HEK293 (cell line): Measurements from ENCODE around the gene ATXN2.

ENCODE experiments used
- CTCF ChIA-PET: fragments of 350-600 bp; formaldehyde crosslinking; extraction: SDS; loops from one replicate; lab custom pipeline; 2021; ENCODE audit warnings: antibody characterized with exemption; lab: Yijun Ruan, JAX
- POLR2A ChIA-PET: fragments of 300-600 bp; formaldehyde crosslinking; extraction: SDS; loops from one replicate; lab custom pipeline; 2020; ENCODE audit warnings: antibody characterized with exemption, inconsistent platforms; lab: Yijun Ruan, JAX
- H3K27ac ChIP-seq: fragments of 200-500 bp; sonication (Bioruptor generic); 2 replicates; pipeline ENCODE4 v1.5.1; 2014; ENCODE audit warnings: low read depth, low read length, control low read depth, inconsistent platforms; ENCODE audit errors: extremely low read depth
- H3K36me3 ChIP-seq, 2 experiments: fragments of 200-500 bp in 1 of 2; sonication (Bioruptor generic) in 1 of 2; 1 replicate in 1 of 2; 2 replicates in 1 of 2; pipeline ENCODE4 v1.5.1; 2014 to 2017; ENCODE audit warnings: inconsistent platforms in 2 of 2, low read length in 2 of 2; ENCODE audit not compliant: control insufficient read depth in 2 of 2, insufficient read depth in 1 of 2
- H3K4me1 ChIP-seq: fragments of 200-500 bp; sonication (Bioruptor generic); 2 replicates; pipeline ENCODE4 v1.5.1; 2014; ENCODE audit warnings: mild to moderate bottlenecking, low read length, inconsistent platforms; ENCODE audit not compliant: control insufficient read depth, insufficient read depth
- H3K4me3 ChIP-seq: 2 replicates; pipeline ENCODE4 v1.5.1; 2011; ENCODE audit warnings: low read depth, mild to moderate bottlenecking, control low read depth, low read length, moderate library complexity
- H3K9me3 ChIP-seq: fragments of 200-500 bp; sonication (Bioruptor generic); 2 replicates; pipeline ENCODE4 v1.5.1; 2014; ENCODE audit warnings: low read depth, low read length, inconsistent platforms; ENCODE audit not compliant: control insufficient read depth, insufficient read depth
- SCRT2 ChIP-seq: fragments of 450-650 bp; formaldehyde crosslinking; IDR thresholded peaks from 2 replicates; pipeline ENCODE4 v1.5.1; 2016; ENCODE audit warnings: missing biosample characterization, missing genetic modification characterization
- ZBTB7A ChIP-seq: fragments of 450-650 bp; formaldehyde crosslinking; IDR thresholded peaks from 2 replicates; pipeline ENCODE4 v1.5.1; 2016; ENCODE audit warnings: low read depth, missing biosample characterization, missing genetic modification characterization
- ZFP3 ChIP-seq: fragments of 450-650 bp; formaldehyde crosslinking; IDR thresholded peaks from 2 replicates; pipeline ENCODE4 v1.5.1; 2016; ENCODE audit warnings: low read depth, missing biosample characterization, missing genetic modification characterization
- ZIC2 ChIP-seq: fragments of 450-650 bp; formaldehyde crosslinking; IDR thresholded peaks from 2 replicates; pipeline ENCODE4 v1.5.1; 2016; ENCODE audit warnings: missing biosample characterization, missing genetic modification characterization
- ZNF16 ChIP-seq: fragments of 450-650 bp; formaldehyde crosslinking; IDR thresholded peaks from 2 replicates; pipeline ENCODE4 v1.5.1; 2016; ENCODE audit warnings: low read depth, missing biosample characterization, missing genetic modification characterization
- ZNF2 ChIP-seq: fragments of 450-650 bp; formaldehyde crosslinking; IDR thresholded peaks from 2 replicates; pipeline ENCODE4 v1.5.1; 2016; ENCODE audit warnings: missing biosample characterization, missing genetic modification characterization
- ZNF221 ChIP-seq: fragments of 450-650 bp; formaldehyde crosslinking; IDR thresholded peaks from 2 replicates; pipeline ENCODE4 v1.5.1; 2017; ENCODE audit warnings: missing biosample characterization, missing genetic modification characterization, borderline replicate concordance
- ZNF266 ChIP-seq: fragments of 450-650 bp; formaldehyde crosslinking; IDR thresholded peaks from 2 replicates; pipeline ENCODE4 v1.5.1; 2016; ENCODE audit warnings: missing biosample characterization, missing genetic modification characterization, low read depth
- ZNF324 ChIP-seq: fragments of 450-650 bp; formaldehyde crosslinking; IDR thresholded peaks from 2 replicates; pipeline ENCODE4 v1.5.1; 2016; ENCODE audit warnings: missing biosample characterization, missing genetic modification characterization
- ZNF354C ChIP-seq: fragments of 450-650 bp; formaldehyde crosslinking; IDR thresholded peaks from 2 replicates; pipeline ENCODE4 v1.5.1; 2016; ENCODE audit warnings: missing biosample characterization, missing genetic modification characterization, low read depth, borderline replicate concordance
- ZNF610 ChIP-seq: fragments of 450-650 bp; formaldehyde crosslinking; IDR thresholded peaks from 2 replicates; pipeline ENCODE4 v1.5.1; 2016; ENCODE audit warnings: missing biosample characterization, missing genetic modification characterization, borderline replicate concordance
- ZNF626 ChIP-seq: fragments of 450-650 bp; sonication (Bioruptor Pico); formaldehyde crosslinking; IDR thresholded peaks from 2 replicates; pipeline ENCODE4 v1.5.1; 2018; ENCODE audit warnings: missing biosample characterization, missing genetic modification characterization, inconsistent platforms
- ZNF654 ChIP-seq: fragments of 450-650 bp; formaldehyde crosslinking; IDR thresholded peaks from 2 replicates; pipeline ENCODE4 v1.5.1; 2016; ENCODE audit warnings: low read depth, missing biosample characterization, missing genetic modification characterization
- ZNF660 ChIP-seq: fragments of 450-650 bp; IDR thresholded peaks from 2 replicates; pipeline ENCODE4 v1.5.1; 2018; ENCODE audit warnings: missing biosample characterization, mild to moderate bottlenecking, missing genetic modification characterization
- ZNF670 ChIP-seq: fragments of 450-650 bp; formaldehyde crosslinking; IDR thresholded peaks from 2 replicates; pipeline ENCODE4 v1.5.1; 2016; ENCODE audit warnings: missing biosample characterization, missing genetic modification characterization, low read depth
- ZNF76 ChIP-seq: fragments of 450-650 bp; formaldehyde crosslinking; IDR thresholded peaks from 2 replicates; pipeline ENCODE4; 2016; ENCODE audit warnings: low read depth, missing biosample characterization, missing genetic modification characterization, borderline replicate concordance
- TF ChIP-seq, protein P1 (sequence below): fragments of 450-650 bp; formaldehyde crosslinking; IDR thresholded peaks from 2 replicates; pipeline ENCODE4 v1.5.1; 2016; ENCODE audit warnings: missing biosample characterization, missing genetic modification characterization, low read depth
- TF ChIP-seq, protein P2 (sequence below): fragments of 450-650 bp; formaldehyde crosslinking; IDR thresholded peaks from 2 replicates; pipeline ENCODE4 v1.5.1; 2016; ENCODE audit warnings: missing biosample characterization, missing genetic modification characterization, borderline replicate concordance
- TF ChIP-seq, protein P3 (sequence below): fragments of 450-650 bp; formaldehyde crosslinking; IDR thresholded peaks from 2 replicates; pipeline ENCODE4 v1.5.1; 2016; ENCODE audit warnings: missing biosample characterization, missing genetic modification characterization
- TF ChIP-seq, protein P4 (sequence below): sonication (generic); formaldehyde crosslinking; IDR thresholded peaks from 2 replicates; pipeline ENCODE4 v1.8.1; 2022; ENCODE audit warnings: mild to moderate bottlenecking, moderate library complexity, missing genetic modification reagents
- TF ChIP-seq, protein P5 (sequence below): fragments of 450-650 bp; IDR thresholded peaks from 2 replicates; pipeline ENCODE4 v1.5.1; 2018; ENCODE audit warnings: missing biosample characterization, missing genetic modification characterization

Gene ATXN2

DNA sequence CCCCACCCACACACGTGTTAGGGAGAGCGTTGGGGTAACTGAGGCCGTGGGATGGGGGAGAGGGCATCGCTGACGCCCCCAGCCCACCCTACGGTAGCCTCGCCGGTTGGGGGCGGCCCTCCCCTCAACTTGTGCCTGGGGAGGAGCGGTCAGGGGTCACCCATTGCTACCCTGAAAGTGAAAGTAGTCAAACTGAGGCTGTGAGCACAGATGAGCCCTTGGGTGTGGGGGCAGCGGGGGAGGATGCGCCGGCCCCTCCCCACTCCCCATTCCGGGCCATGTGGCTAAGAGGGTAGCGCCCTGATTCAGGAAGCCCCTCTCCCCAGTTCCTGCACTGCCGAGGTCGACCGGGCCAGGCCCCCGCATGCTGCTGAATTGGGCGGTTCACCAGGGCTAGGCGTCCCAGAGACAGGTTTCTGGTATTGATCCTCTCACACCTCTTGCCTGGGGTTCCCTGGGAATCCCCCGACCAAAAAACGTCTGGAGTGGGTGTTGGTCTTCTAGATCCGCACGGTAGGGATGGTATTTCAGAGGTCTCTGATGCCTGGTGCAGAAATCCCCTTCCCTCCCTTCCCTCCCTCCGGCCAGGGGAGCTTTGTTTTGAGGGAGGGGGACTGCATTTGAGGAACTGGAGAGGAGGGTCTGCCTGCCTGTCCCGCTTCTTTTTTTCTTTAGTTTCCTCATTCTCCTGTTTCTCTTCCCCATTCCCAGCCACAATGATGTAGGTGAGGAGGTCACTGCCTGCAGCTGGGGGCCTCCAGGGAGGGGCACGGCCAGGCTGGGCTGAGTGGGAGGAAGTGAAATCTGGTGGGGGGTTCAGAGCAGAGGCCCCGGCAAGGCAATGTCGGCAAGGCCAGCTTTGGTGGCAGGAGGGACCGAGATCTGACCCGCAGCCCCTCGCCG is 192.4 kb downstream of the ATXN2 start (continued):
- TF ChIP-seq ZIC2 (tag by site-specific recombination) (0 out of 2 replicates have a peak, but pooled peaks have one; percentile 13), ZNF660 (tag by site-specific recombination) (no peak), ZNF76 (tag by site-specific recombination) (no peak), ZNF2 (tag by site-specific recombination) (no peak), ZBTB7A (tag by site-specific recombination) (0 out of 2 replicates have a peak, but pooled peaks have one; percentile 54), ZNF670 (tag by site-specific recombination) (no peak), ZNF324 (tag by site-specific recombination) (no peak), ZNF354C (no peak), ZFP3 (tag by site-specific recombination) (no peak)
- TF ChIP-seq, protein P1, sequence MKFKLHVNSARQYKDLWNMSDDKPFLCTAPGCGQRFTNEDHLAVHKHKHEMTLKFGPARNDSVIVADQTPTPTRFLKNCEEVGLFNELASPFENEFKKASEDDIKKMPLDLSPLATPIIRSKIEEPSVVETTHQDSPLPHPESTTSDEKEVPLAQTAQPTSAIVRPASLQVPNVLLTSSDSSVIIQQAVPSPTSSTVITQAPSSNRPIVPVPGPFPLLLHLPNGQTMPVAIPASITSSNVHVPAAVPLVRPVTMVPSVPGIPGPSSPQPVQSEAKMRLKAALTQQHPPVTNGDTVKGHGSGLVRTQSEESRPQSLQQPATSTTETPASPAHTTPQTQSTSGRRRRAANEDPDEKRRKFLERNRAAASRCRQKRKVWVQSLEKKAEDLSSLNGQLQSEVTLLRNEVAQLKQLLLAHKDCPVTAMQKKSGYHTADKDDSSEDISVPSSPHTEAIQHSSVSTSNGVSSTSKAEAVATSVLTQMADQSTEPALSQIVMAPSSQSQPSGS, result no peak
- TF ChIP-seq, protein P2, sequence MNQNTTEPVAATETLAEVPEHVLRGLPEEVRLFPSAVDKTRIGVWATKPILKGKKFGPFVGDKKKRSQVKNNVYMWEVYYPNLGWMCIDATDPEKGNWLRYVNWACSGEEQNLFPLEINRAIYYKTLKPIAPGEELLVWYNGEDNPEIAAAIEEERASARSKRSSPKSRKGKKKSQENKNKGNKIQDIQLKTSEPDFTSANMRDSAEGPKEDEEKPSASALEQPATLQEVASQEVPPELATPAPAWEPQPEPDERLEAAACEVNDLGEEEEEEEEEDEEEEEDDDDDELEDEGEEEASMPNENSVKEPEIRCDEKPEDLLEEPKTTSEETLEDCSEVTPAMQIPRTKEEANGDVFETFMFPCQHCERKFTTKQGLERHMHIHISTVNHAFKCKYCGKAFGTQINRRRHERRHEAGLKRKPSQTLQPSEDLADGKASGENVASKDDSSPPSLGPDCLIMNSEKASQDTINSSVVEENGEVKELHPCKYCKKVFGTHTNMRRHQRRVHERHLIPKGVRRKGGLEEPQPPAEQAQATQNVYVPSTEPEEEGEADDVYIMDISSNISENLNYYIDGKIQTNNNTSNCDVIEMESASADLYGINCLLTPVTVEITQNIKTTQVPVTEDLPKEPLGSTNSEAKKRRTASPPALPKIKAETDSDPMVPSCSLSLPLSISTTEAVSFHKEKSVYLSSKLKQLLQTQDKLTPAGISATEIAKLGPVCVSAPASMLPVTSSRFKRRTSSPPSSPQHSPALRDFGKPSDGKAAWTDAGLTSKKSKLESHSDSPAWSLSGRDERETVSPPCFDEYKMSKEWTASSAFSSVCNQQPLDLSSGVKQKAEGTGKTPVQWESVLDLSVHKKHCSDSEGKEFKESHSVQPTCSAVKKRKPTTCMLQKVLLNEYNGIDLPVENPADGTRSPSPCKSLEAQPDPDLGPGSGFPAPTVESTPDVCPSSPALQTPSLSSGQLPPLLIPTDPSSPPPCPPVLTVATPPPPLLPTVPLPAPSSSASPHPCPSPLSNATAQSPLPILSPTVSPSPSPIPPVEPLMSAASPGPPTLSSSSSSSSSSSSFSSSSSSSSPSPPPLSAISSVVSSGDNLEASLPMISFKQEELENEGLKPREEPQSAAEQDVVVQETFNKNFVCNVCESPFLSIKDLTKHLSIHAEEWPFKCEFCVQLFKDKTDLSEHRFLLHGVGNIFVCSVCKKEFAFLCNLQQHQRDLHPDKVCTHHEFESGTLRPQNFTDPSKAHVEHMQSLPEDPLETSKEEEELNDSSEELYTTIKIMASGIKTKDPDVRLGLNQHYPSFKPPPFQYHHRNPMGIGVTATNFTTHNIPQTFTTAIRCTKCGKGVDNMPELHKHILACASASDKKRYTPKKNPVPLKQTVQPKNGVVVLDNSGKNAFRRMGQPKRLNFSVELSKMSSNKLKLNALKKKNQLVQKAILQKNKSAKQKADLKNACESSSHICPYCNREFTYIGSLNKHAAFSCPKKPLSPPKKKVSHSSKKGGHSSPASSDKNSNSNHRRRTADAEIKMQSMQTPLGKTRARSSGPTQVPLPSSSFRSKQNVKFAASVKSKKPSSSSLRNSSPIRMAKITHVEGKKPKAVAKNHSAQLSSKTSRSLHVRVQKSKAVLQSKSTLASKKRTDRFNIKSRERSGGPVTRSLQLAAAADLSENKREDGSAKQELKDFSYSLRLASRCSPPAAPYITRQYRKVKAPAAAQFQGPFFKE (tag by site-specific recombination), result no peak
- TF ChIP-seq, protein P3, sequence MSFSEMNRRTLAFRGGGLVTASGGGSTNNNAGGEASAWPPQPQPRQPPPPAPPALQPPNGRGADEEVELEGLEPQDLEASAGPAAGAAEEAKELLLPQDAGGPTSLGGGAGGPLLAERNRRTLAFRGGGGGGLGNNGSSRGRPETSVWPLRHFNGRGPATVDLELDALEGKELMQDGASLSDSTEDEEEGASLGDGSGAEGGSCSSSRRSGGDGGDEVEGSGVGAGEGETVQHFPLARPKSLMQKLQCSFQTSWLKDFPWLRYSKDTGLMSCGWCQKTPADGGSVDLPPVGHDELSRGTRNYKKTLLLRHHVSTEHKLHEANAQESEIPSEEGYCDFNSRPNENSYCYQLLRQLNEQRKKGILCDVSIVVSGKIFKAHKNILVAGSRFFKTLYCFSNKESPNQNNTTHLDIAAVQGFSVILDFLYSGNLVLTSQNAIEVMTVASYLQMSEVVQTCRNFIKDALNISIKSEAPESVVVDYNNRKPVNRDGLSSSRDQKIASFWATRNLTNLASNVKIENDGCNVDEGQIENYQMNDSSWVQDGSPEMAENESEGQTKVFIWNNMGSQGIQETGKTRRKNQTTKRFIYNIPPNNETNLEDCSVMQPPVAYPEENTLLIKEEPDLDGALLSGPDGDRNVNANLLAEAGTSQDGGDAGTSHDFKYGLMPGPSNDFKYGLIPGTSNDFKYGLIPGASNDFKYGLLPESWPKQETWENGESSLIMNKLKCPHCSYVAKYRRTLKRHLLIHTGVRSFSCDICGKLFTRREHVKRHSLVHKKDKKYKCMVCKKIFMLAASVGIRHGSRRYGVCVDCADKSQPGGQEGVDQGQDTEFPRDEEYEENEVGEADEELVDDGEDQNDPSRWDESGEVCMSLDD (tag by site-specific recombination), result peak; percentile 34; the same call in 1 of the 2 replicates

DNA sequence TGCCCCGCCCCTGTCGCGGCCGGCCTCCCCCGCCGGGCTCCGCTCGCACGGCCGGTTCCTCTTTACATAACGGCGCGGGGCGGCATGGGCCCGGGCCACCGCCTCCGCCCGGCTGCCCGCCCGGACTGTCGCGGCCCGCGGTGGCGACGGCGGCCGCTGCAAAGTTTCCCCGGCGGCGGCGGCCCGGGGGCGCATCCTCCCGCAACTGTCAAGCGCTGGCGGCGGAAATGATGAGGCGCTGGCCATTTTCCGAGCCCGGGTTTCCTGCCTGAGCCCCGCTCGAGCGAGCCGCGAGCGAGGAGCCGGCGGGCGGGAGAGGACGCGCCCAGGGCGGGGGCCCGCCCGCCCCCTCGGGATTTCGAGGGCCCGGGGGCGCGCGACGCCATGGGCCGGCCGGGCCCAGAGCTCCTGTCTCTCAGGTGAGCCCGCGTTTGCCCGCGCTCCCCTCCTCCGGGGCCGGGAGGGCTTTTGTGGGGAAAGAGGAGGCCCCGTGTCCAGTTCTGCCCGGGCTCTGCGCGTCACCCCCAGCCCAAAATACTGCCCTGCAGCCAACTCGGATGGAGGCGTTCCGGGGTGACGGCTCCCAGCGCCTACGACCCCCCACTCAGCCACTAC is 193.1 kb downstream of the ATXN2 start, which contains the start of gene SH2B3:
SH2B3 (plus strand) TSS at position 65 of the 615 bp plus-strand sequence. CDS start 12,223 bp downstream, outside the sequence.
- Histone ChIP-seq H3K4me3 (peak within 1 kb of the TSS; percentile 59), H3K36me3 (no peaks in the 10 kb centered on the region), H3K4me1 (no peaks in the 10 kb centered on the region), H3K9me3 (no peaks in the 10 kb centered on the region), H3K27ac (peak within 1 kb of the TSS; percentile 40; the same call in 1 of the 2 replicates)
- POLR2A ChIA-PET, result no interaction called here
- CTCF ChIA-PET, result interaction anchor here (3.1 kb wide), 1 partner anchor 9 kb away, joined by 15 read pairs; no protein-coding TSS in a partner anchor
- no peak for TF ChIP-seq ZNF266 (tag by site-specific recombination)
- no peak for TF ChIP-seq ZNF610 (tag by site-specific recombination)
- TF ChIP-seq ZNF354C, result no peak
- no peak for TF ChIP-seq SCRT2
- TF ChIP-seq, protein P4, sequence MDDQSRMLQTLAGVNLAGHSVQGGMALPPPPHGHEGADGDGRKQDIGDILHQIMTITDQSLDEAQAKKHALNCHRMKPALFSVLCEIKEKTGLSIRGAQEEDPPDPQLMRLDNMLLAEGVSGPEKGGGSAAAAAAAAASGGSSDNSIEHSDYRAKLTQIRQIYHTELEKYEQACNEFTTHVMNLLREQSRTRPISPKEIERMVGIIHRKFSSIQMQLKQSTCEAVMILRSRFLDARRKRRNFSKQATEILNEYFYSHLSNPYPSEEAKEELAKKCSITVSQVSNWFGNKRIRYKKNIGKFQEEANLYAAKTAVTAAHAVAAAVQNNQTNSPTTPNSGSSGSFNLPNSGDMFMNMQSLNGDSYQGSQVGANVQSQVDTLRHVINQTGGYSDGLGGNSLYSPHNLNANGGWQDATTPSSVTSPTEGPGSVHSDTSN (CRISPR knock-in tag), result 0 out of 2 replicates have a peak, but pooled peaks have one; percentile 15
- no peak for TF ChIP-seq ZNF626 (tag by site-specific recombination)
- TF ChIP-seq, protein P5, sequence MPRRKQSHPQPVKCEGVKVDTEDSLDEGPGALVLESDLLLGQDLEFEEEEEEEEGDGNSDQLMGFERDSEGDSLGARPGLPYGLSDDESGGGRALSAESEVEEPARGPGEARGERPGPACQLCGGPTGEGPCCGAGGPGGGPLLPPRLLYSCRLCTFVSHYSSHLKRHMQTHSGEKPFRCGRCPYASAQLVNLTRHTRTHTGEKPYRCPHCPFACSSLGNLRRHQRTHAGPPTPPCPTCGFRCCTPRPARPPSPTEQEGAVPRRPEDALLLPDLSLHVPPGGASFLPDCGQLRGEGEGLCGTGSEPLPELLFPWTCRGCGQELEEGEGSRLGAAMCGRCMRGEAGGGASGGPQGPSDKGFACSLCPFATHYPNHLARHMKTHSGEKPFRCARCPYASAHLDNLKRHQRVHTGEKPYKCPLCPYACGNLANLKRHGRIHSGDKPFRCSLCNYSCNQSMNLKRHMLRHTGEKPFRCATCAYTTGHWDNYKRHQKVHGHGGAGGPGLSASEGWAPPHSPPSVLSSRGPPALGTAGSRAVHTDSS (tag by site-specific recombination), result no peak
- no peak for TF ChIP-seq ZNF16
- no peak for TF ChIP-seq ZNF654
- TF ChIP-seq ZNF221 (tag by site-specific recombination), result no peak
